Spinal cord (tissue), 10 donors: ENCODE measurements around the gene SRD5A2. TPM values are rescaled to one million over a fixed set of nuclear protein-coding genes. Genes with fewer than 3 reads are reported as not detected.

Experiments
- DNase-seq, 6 donors: peaks; one replicate each; pipeline versions ENCODE4 v3.0.0 to v3.0.0-alpha.2; 2013 to 2015; ENCODE audit warnings: low spot score in 6 of 6, low read depth in 4 of 6
- H3K27ac ChIP-seq: one replicate; pipeline ENCODE4 v1.5.1; 2013; ENCODE audit warnings: low read depth, low read length, control low read depth
- H3K27me3 ChIP-seq: one replicate; pipeline ENCODE4 v1.6.1; 2013; ENCODE audit warnings: low read length; ENCODE audit not compliant: control insufficient read depth, insufficient read depth
- H3K36me3 ChIP-seq: one replicate; pipeline ENCODE4 v1.6.1; 2013; ENCODE audit warnings: low read length; ENCODE audit not compliant: control insufficient read depth, insufficient read depth
- H3K4me1 ChIP-seq: one replicate; pipeline ENCODE4 v1.6.1; 2013; ENCODE audit warnings: low read length; ENCODE audit not compliant: control insufficient read depth, insufficient read depth
- H3K4me3 ChIP-seq: one replicate; pipeline ENCODE4 v1.5.1; 2013; ENCODE audit warnings: low read depth, low read length, control low read depth
- H3K9me3 ChIP-seq: one replicate; pipeline ENCODE4 v1.6.1; 2013; ENCODE audit warnings: low read length; ENCODE audit not compliant: control insufficient read depth, insufficient read depth
- WGBS: methylation state at CpG from one replicate; pipeline ENCODE4 v1.1.5; 2013; ENCODE audit warnings: missing lambda C conversion rate; ENCODE audit not compliant: insufficient coverage; 5-methylcytosine and 5-hydroxymethylcytosine counted together
- polyA plus RNA-seq, 2 donors: library from polyadenylated mRNA; unstranded; fragments of 120-200 nt; gene quantifications; one replicate each; pipeline ENCODE4 v1.2.1, GENCODE V29; 2013; ENCODE audit not compliant: insufficient read length in 2 of 2
- total RNA-seq, 2 donors: library from RNA; depleted of rRNA in 1 of 2; stranded (reverse); fragments of 120-200 nt in 1 of 2; fragments of >200 nt in 1 of 2; gene quantifications; one replicate each; pipeline versions ENCODE4 v1.2.3 to v1.2.4, GENCODE V29; 2013 to 2014
- donor health status: healthy.

Gene SRD5A2
- total and polyA plus RNA-seq, 4 donors: 0.17 to 0.59 (median 0.22) TPM

- Histone ChIP-seq H3K4me3 (no peak overlapping the region), H3K4me1 (no peaks in the 10 kb centered on the region), H3K27ac (no peak overlapping the region), H3K27me3 (no peaks in the 10 kb centered on the region), H3K9me3 (no peaks in the 10 kb centered on the region), H3K36me3 (no peaks in the 10 kb centered on the region)
- DNase-seq: no peak
- no CpG with 5 or more reads among the region's 2 CpGs for whole genome bisulfite sequencing
Observed at GRCh38 chr2:31483246-31483645, 97.5 kb downstream of the SRD5A2 start.

DNA sequence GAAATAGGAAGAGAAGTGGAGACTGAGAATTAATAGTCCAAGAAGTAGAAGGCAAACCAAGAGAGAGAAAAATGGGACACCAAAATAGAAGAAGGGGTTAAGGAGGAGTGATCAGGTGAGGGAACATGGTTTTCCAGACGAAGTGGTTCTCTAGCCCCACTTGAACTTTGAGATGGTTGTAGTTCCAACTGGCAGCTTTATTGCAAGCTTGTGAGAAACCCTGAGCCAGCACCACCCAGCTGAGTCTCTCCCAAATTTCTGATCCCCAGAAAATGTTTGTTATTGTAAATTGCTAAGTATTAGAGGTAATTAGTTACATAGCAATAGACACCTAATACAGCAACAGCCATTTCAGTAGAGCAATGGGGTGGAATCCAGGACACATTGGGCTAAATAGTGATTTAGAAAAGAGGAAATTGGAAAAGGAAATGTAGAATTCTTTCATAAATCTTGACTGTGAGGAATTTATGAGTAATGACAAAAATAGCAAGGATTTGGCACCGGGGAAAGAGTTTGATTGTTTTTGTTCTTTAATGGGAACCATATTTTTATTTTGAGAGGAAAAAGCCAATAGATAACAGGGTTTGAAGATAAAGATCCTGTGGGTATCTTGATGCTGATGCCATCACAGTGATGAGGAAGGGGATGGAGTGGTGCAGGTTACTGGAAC, 104.1 kb downstream of the SRD5A2 start:
- Histone ChIP-seq H3K27ac (no peak overlapping the region), H3K4me1 (no peaks in the 10 kb centered on the region), H3K4me3 (no peak overlapping the region), H3K27me3 (no peaks in the 10 kb centered on the region), H3K9me3 (no peaks in the 10 kb centered on the region), H3K36me3 (no peaks in the 10 kb centered on the region)
- no peak for DNase-seq
- WGBS: 63% methylated on average over 1 of the region's 2 CpGs

GRCh38 chr2:31475692-31476091, 105.0 kb downstream of the SRD5A2 start:
- WGBS: no CpG with 5 or more reads among the region's 1 CpG
- peak in 4 of 6 donors; percentile 3 to 79 (median 6) for DNase-seq
- H3K4me3 ChIP-seq: no peak overlapping the region
- no peak overlapping the region for H3K27ac ChIP-seq
- no peaks in the 10 kb centered on the region for H3K4me1 ChIP-seq
- no peaks in the 10 kb centered on the region for H3K9me3 ChIP-seq
- no peaks in the 10 kb centered on the region for H3K27me3 ChIP-seq
- no peaks in the 10 kb centered on the region for H3K36me3 ChIP-seq

- no peak overlapping the region for H3K27ac ChIP-seq
- H3K4me1 ChIP-seq: no peaks in the 10 kb centered on the region
- 89% methylated on average over 1 of the region's 1 CpG for WGBS
Observed at GRCh38 chr2:31474296-31474695, 106.4 kb downstream of the SRD5A2 start.

More at GRCh38 chr2:31474296-31474695, 106.4 kb downstream of the SRD5A2 start:
- H3K27me3 ChIP-seq: no peaks in the 10 kb centered on the region
- no peaks in the 10 kb centered on the region for H3K9me3 ChIP-seq
- no peaks in the 10 kb centered on the region for H3K36me3 ChIP-seq
- DNase-seq: no peak
- H3K4me3 ChIP-seq: no peak overlapping the region

Other genes starting within 250 kb of the SRD5A2 start
- under 1 TPM; under 0.01 to 0.06 TPM for gene XDH, start 166.2 kb downstream of the SRD5A2 start, total RNA-seq
- under 1 TPM; 0.03 to 0.06 TPM for gene XDH, start 166.2 kb downstream of the SRD5A2 start, polyA plus RNA-seq